GM19463 (cell line): ENCODE results near the gene CORO7.
A peak's percentile ranks its signal among the peaks of the same experiment; 100 is the strongest.

Source experiments
- ATAC-seq: cut with Tn5 transposase; IDR thresholded peaks from one replicate; pipeline ENCODE4 v1.9.1; 2021; ENCODE audit warnings: mild to moderate bottlenecking, moderate library complexity; ENCODE audit not compliant: unreplicated experiment

Gene CORO7

GRCh38 chr16:4426722-4427372 is 10.5 kb upstream of the CORO7 start:
- no peak for ATAC-seq

DNA sequence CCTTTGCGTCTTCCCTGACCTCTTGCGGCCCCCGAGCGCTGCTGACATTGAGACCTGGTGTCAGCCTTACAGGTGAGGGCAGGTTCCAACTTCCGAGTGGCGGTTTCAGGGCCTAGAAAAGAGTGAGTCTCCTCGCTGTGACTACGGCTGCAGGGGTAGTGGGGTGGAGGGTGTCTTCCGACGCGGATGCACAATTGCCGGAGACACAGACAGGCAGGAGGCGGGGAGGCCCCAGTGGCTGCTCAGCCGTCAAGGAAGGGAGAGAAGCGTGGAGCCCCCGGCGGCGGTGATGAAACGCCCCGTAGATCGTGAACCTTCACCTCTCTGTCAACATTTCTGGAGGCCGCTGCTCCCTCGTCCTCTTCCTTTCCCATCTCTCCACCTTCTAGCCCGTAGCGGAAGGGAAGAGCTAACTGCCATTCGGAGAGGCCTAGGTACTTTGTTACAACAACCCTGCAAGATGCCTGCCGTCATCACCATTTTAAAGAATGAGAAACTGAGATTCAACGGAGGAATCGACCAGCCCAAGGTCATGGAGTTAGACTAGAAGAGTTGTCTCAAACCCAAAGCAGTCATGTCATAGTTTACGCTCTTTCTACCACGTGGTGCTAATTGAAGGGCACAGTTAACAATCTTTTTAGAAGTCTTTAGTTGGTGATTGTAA is 9.8 kb upstream of the CORO7 start:
- peak; percentile 16 for ATAC-seq

- ATAC-seq: peak; percentile 91
Observed at GRCh38 chr16:4425378-4426020, 9.1 kb upstream of the CORO7 start, which contains the start of gene DNAJA3. TSS of gene DNAJA3 (plus strand) at chr16:4425868. CDS start at chr16:4425882, 14 bp downstream.

- ATAC-seq: no peak
Observed at GRCh38 chr16:4420505-4421105, 4.2 kb upstream of the CORO7 start.

GRCh38 chr16:4419402-4419959 is 3.1 kb upstream of the CORO7 start:
- no peak for ATAC-seq

GRCh38 chr16:4415538-4416199 is 727 bp downstream of the CORO7 start:
- ATAC-seq: no peak

DNA sequence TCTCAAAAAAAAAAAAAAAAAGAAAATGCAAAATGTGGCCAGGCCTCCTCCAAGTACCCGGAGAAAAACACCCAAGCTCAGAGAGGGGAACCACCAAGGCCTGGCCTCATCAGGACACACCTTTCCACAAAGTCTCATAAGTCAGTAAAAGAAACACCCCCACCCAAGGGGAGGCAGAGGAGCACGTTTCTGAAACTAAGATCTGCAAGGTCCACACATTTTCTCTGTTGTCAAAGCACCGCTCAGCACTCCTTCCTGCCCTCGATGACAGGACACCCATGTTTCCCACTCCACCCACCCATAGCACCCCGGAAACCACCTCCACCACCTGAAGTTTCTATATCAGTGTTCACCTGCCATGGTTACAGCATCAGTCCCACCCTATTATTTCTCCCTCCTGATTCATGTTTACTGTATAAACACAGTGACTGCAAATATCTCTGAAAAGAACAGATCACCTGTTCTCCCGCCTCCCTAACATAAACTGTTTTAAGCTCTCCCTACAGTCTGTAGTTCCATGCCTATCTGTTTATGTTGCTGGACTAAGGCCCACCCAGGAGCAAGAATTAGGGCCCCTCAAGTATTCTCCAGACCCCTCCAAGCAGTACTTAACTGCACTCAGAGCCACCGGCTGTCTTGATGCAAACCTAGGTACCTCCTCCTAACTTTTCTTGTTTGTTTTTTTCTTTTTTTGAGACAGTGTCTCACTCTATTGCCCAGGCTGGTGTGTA is 2.0 kb downstream of the CORO7 start:
- ATAC-seq: peak; percentile 57

DNA sequence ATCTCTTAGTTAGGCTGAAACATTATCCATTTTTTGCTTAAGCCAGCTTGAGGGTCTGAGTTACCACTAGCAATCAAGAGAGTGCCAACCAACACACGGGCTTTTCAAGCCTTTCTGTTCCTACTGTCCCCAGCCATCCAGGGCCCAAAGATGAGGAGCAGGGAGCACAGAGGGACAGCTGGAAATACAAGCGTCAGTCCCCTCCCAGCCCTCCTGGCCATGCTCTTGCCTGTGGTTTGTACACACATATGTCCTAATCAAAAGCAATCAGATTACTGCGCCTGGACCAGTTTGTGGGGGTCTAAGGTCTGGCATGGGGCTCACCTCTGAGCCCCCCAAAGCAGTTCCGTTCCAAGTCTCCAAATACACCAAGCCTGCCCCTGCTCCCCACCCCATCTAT is 3.5 kb downstream of the CORO7 start:
- ATAC-seq: no peak

DNA sequence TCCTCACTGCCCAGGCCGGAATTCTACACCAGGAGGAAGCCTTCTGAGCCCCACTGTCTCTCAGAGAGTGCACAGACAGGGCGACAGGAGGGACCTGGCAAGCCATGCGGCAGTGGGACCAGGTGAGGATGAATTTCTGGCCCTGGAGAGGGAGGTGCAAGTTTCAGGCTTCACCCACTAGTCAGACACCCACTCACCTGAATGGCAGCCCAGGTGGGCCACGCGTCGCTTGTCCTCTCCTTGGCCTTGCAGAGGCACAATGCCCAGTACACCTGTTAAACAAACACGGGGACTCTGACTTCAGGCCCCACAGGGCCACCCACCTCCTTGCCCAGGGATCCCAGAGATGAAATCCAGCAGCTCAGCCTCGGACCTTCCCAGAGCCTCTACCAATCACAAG is 4.2 kb downstream of the CORO7 start:
- ATAC-seq: no peak

GRCh38 chr16:4411684-4412083 is 4.7 kb downstream of the CORO7 start:
- ATAC-seq: no peak

- ATAC-seq: no peak
Observed at GRCh38 chr16:4410335-4411075, 5.9 kb downstream of the CORO7 start.

GRCh38 chr16:4409081-4409932 is 7.1 kb downstream of the CORO7 start:
- ATAC-seq: no peak

- no peak for ATAC-seq
Observed at GRCh38 chr16:4408323-4408690, 8.1 kb downstream of the CORO7 start.

GRCh38 chr16:4407543-4408322 is 8.7 kb downstream of the CORO7 start:
- no peak for ATAC-seq

DNA sequence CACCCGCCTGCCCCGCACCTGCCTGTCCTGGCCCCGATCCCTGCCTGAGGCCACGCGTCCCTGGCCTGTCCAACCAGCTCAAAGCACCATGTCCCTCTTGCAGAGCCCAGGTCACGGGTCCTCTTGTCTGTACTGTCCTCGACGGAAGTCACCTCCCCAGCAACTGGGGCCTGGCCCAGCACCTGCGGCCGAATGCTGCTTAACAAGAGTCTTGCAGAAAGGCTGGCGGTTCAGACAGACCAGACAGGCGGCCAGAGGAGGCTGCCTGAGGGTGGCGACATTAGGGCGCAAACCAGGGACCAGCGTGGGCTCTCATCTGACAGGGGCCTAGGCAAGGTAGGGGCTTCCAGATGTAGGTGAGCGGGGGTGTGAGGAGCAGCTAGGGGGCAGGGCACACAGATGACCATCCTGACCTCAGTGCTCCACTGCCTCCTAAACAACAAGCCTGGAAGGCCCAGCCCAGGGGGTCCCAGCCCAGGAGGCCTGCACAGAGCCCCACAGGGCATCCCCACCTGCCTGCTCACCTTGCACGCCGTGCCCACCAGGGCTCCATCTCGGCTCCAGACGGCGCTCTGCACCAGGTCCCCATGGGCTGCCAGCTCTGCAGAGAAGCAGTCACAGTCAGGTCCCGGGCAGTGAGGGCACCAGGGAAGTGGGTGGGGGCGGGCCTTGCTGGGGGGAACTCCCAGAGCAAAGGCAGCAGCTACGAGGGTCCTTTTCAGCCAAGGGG is 11.3 kb downstream of the CORO7 start:
- ATAC-seq: no peak

DNA sequence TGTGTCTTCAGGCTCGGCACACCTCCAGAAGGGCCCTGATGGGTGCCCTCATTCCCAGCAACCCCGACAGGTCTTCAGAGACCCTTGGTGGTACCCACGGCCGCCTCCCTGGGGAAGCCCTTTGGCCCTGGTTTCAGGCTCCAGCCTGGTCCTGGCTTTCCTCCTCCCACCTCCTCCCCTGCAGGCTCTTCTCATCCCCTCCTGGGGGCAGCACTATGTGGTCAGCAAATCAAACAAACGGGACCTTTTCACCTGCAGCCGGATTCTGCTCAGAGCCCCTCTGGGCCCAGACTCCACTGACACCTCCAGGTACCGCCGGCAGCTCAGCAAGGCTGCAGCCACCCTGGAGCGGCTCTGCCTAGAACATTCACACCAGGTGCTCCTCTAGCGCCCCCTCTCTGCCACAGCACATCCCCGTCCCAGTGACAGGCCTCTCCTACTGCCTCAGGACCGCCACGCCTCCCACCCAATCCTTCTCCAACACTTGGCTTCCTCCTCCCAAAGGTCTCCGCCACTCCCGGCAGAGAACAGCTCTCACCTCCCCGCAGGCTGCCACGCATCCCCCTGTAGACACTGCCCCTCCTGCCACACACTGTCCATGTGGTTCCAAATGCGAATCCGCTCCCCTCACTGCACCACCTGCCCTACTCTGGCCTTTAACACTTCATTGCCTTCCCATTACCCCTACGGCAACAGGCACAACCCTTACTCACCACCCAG is 12.0 kb downstream of the CORO7 start:
- ATAC-seq: no peak
